HG03175 (cell line): ENCODE data around the gene MICAL3.

Experiments
- ATAC-seq: cut with Tn5 transposase; IDR thresholded peaks from one replicate; pipeline ENCODE4 v1.9.1; 2021; ENCODE audit warnings: mild to moderate bottlenecking, moderate library complexity; ENCODE audit not compliant: unreplicated experiment

MICAL3 gene

GRCh38 chr22:17976121-17976520 is 48.2 kb downstream of the MICAL3 start:
- ATAC-seq = no peak

- ATAC-seq = no peak
These were observed 49.5 kb downstream of the MICAL3 start for GRCh38 chr22:17974703-17975372.

DNA sequence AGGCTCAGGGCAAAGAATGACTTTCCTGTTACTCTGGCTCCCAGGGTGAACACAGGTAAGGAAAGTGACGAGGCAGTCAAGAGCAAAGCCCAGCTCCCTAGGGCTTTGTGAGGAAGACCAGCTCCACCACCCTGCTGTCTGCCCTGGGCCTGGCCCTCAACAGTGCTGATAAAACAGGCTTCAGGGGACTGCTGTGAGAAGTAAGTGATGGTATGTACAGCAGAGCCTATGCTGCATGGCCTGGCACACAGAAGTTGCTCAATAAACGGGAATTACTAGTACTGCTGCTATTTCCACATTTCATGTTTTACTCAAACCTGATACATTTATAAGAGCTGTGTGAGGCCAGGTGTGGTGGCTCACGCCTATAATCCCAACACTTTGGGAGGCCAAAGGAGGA is 50.3 kb downstream of the MICAL3 start:
- no peak for ATAC-seq

DNA sequence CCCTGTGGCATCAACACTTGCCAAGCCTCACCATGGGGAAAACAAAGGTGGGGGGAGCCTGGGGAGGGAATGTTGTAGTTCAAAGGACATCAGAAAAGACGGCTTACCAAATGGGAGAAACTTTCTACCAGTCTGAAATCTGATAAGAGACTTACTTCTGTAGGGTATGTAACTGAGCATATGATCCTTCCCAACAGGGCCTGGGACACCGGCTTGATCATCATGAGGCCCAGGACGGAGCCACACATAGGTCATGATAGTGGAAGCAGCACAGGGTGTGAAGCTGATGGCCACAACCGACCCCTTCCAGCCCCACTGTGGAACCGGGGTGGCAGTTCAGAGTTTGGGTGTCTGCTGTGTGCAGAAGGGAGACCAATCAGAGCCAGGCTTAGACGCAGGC is 51.1 kb downstream of the MICAL3 start:
- ATAC-seq = no peak

- no peak for ATAC-seq
These were observed 51.8 kb downstream of the MICAL3 start for GRCh38 chr22:17972385-17973191.

DNA sequence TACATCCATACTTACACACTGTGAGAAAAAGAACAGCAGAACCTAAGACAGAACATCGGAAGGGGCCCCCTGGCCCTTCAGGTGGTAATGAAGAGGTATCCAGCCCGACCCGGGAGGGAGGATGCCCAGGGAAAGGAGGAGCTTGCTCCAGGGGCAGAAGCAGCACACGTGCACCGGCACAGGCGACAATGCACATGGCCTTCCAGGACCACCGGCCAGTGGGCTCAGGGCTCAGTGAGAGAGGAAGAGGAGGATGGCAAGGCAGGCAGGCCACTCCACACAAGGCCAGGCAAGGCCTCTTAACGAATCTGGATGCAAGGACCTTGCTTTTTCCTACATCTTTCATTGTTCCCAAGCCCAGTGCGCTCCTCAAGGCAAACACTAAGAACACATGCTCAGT is 52.6 kb downstream of the MICAL3 start:
- ATAC-seq = no peak

DNA sequence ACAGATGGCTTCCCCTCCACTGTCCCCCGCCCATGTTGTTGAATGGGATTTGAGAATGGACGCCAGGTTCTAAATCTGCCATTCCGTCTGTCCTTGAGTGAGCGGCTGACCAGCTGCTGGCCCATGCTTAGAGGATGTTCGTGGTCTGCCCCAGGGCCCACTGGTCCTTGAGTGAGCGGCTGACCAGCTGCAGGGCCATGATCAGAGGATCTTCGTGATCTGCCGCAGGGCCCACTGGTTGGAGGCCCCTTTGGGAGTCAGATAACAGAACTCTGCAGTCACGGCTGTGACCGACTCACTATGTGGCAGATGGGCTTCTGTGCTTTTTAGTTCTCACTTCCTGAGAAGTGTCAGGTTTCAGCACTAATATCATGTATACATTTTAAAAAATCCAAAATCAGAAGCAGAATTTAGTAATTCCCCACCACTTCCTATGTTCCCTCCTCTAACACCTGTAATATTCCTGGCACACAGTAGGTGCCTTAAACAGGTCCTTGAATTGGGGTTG is 54.1 kb downstream of the MICAL3 start:
- no peak for ATAC-seq

GRCh38 chr22:17969701-17970113 is 54.7 kb downstream of the MICAL3 start:
- ATAC-seq = no peak

DNA sequence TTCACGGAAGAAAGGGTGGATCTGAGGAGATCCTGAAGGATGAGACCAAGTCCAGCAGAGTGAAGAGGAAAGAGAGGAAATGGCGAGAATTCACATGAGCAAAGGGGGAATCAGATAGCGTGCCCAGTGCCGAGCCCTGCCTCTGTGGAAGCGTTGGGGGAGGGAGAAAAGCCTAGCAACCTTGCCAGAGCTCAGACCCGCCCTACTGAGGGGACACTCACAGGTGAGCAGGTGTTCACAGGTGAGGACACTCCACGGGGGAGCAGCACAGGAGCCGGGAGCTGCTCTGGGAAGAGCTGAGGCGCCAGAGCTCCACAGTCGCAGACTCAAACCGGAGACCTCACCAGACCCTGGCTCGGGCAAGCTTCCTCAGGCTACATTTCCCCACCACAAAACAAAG is 56.2 kb downstream of the MICAL3 start:
- no peak for ATAC-seq

DNA sequence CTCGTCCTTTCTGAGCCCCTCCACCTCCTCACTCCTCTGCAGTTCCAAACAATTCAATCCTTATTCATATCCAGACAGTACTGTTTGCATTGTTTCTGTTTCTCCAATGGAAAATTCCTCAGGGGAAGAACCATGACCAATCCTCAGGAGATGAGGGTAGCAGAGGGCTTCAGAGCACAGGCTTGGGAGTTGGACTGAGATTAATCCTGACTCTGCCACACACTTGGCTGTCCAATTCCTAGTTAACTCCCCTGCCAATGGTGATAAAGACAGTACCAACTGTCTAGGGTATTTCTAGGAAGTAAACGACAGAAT is 58.0 kb downstream of the MICAL3 start:
- no peak for ATAC-seq

DNA sequence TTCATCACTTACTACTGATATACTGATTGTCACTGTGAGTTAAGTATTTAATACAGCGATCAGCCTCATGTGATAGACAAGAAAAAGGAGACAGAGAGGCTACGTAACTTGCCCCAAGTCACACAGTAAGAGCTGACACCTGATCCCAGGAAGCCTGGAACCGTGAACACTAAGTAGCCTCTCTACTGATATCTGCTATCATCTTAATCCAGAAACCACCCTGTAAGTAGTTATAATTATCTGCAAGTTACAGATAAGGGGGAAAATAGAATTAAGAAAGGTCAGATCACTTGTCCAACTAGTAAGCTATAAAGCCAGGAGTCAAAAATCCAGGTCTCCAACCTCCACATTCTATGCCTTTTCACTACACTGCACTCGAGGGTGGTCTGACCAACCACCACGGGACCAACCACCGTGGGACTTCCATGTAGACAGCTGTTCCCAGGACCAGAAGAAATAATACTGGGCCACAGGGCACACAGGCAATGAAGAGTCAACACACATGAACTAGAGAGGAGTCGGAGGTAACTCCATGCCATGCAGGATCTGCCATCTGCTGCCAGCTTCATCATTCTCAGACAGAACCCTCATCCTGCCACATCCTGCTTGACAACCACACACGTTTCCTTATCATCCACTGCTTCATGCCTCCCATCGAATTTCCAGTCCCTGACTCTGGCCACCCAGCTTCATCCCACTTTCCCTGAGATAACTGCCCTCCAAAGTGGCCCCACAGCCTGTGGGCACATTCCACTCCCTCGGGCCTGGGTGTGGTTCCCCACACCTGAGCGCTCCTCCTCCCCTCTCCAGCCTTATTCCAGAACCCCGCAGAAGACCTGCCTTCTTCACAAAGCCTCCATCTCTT is 58.6 kb downstream of the MICAL3 start:
- no peak for ATAC-seq

DNA sequence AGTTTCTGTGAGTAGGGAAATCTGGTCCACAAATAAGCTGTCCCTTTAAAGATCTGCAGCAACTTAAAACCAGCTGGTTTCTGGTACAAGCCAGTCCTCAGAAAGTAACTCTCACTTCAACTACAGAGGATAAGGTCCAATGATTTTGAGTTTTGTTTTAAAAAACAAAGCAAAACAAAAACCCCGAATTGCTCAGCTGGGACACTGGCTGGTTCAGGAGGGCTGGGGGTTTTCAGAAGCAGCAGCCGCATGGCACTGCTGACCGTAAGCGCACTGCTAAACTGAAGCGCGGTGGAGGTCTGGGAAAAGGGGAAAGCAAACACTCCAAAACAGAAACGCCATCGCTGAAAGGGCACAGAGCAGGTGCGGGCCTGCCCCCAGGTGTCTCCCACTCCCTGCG is 59.7 kb downstream of the MICAL3 start:
- no peak for ATAC-seq

- ATAC-seq = no peak
These were observed 60.2 kb downstream of the MICAL3 start for GRCh38 chr22:17964156-17964555.

GRCh38 chr22:17963015-17963414 is 61.3 kb downstream of the MICAL3 start:
- ATAC-seq = no peak

GRCh38 chr22:17962168-17962567 is 62.2 kb downstream of the MICAL3 start:
- no peak for ATAC-seq

DNA sequence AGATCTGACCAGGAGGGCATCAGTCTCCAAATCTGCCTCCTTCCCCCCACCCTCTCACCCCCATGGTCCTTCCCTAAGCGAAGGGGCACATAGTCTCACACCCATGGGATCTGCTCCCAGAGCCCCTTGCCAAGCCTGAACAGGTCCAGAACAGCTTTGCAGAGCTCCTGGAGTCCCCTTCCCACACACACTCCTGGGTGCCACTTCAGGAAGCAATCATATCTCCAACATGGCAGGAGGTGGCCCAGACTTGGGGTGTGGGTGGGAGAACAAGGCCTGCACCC is 63.0 kb downstream of the MICAL3 start:
- no peak for ATAC-seq

DNA sequence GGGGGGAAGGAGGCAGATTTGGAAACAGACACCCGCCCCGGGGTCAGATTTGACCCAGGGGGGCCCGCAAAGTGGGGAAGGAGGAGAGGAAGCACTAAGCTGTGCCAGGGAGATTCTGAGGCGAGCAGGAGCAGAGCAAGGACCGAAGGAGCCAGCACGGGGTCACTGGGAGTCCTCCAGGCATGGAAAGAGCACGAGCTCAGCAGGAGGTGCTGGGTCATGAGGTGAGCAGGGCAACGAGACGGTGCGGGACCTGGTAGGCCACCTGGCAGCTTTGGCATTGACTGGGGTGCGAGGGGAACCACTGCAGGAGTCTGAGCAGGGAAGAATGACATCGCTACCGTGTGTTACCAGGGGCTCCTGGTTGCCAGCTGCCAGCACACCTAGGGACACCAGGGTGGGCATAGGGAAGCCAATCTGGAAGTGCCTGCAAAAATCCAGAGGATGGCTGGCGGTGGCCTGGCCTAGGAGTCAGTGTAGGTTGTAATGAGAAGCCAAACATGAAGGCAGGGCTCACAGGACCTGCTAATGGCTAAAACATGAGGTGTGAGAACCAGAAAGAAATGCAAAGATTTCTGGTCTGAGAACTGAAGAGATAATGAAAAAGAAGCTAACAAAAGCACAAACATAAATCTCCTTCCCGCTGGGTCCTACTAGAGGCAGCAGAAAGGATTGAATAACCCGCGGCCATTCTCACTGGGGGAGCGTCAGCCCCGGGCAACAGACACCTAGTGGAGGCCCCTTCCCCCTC is 63.5 kb downstream of the MICAL3 start:
- ATAC-seq = no peak

GRCh38 chr22:17960011-17960410 is 64.3 kb downstream of the MICAL3 start:
- ATAC-seq = no peak

DNA sequence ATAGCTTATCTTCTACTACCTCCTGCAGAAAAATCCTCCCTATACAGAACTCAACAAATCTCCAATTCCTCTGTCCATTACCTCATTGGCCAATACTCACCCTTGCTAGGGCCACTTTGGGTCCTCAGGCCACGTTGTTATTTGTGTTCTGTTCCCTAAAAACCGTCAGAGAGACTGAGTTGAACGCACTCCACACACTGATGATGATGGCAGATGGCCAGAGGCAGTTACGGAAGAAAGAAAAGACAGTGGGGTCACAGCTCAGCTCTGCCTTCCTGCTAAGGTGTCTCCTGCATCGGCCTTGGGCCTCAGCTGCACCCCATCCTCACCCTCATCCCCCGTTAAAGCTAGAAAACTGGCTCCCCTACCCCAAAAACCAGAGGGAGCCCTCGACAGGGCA is 66.2 kb downstream of the MICAL3 start:
- no peak for ATAC-seq

DNA sequence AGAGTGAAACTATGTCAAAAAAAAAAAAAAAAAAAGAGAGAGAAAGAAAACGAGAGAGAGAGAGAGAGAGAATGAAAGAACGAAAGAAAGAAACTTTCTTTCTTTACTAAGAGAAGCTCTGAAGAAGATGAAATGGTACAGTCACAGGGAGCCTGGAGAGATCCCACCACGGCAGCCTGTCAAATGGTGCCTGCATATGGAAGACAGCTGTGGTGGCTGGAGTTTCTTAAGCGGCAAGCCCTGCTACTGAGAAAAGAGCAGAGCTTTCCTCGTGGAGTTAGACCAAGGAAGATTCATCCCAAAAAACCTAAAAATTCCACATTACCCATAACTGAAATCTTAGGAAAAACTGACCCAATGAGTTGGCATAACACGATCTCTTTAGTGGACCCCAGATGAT is 66.7 kb downstream of the MICAL3 start:
- ATAC-seq = no peak

DNA sequence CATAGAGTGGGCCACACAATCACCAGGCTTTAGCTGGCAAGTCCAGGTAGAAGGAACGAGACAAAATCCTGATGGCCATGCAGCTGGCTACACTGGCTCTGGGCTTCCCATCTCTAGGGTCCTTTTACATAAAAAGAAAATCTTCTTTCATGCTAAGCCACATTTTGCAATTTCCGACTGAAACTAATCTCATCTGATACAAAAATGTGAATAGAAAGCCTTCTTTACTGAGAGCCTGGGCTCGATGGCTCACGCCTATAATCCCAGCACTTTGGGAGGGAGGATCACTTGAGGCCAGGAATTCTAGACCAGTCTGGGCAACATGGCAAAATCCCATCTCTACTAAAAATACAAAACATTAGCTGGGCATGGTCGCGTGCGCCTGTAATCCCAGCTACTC is 67.2 kb downstream of the MICAL3 start:
- ATAC-seq = no peak
